ENCODE measurements around the gene GBGT1. TPM values are rescaled to one million over a fixed set of nuclear protein-coding genes. Genes with fewer than 3 reads are reported as not detected.

Gene GBGT1
- total and polyA plus RNA-seq, 7 donors: 1.6 to 4.4 (median 2.9) TPM

- DNase-seq (peak in 1 of 2 donors; percentile 59), ATAC-seq (no peak)
- Histone ChIP-seq H3K27me3 (ENCODE audit: insufficient read depth in 3 of 3, low read length in 2 of 3) (no peaks in the 10 kb centered on the region), H3K4me3 (peak overlapping the region; percentile 11), H3K36me3 (ENCODE audit: insufficient read depth in 1 of 2, low read depth in 1 of 2) (no peaks in the 10 kb centered on the region), H3K9me3 (no peaks in the 10 kb centered on the region), H3K4me1 (peaks cover 71% of the 10 kb centered on the region), H3K27ac (peak overlapping the region; percentile 90)
- intact Hi-C loops (cut with DNase I): no loop called here
- TF ChIP-seq, protein P1, sequence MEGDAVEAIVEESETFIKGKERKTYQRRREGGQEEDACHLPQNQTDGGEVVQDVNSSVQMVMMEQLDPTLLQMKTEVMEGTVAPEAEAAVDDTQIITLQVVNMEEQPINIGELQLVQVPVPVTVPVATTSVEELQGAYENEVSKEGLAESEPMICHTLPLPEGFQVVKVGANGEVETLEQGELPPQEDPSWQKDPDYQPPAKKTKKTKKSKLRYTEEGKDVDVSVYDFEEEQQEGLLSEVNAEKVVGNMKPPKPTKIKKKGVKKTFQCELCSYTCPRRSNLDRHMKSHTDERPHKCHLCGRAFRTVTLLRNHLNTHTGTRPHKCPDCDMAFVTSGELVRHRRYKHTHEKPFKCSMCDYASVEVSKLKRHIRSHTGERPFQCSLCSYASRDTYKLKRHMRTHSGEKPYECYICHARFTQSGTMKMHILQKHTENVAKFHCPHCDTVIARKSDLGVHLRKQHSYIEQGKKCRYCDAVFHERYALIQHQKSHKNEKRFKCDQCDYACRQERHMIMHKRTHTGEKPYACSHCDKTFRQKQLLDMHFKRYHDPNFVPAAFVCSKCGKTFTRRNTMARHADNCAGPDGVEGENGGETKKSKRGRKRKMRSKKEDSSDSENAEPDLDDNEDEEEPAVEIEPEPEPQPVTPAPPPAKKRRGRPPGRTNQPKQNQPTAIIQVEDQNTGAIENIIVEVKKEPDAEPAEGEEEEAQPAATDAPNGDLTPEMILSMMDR (IDR thresholded peaks at IDR 0.05): no peak
- WGBS, 3 donors: 55 to 66% (median 57%) methylated on average over 28 to 29 of the region's 29 CpGs
Measured at GRCh38 chr9:133129001-133129795, 34.5 kb downstream of the GBGT1 start.

DNA sequence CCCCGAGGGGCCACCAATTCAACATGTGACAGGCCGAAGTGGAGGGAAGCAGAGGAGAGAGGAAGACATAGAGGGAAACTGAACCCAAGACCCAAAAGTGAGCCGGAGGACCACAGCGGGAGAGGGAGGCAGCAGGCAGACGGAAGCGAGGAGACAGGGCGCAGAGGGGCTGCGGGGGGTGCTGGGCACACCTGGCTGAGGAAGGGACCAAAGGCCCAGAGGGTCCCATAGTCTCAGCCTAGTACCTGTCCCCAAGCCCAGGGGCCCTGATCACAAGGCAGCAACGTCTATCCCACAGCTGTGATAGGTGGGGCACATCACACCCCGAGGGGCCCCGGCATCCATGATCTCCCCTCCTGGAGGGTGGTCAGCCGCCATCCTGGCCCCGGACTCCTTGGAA is 35.6 kb downstream of the GBGT1 start:
- intact Hi-C loops (cut with DNase I): no loop called here
- peak overlapping the region; percentile 59 for H3K4me3 ChIP-seq
- TF ChIP-seq, protein P1 (IDR thresholded peaks at IDR 0.05): no peak
- H3K27me3 ChIP-seq (ENCODE audit: insufficient read depth in 3 of 3, low read length in 2 of 3): no peaks in the 10 kb centered on the region
- H3K36me3 ChIP-seq (ENCODE audit: insufficient read depth in 1 of 2, low read depth in 1 of 2): no peaks in the 10 kb centered on the region
- DNase-seq (no peak), ATAC-seq (no peak)
- H3K9me3 ChIP-seq: no peaks in the 10 kb centered on the region
- WGBS, 3 donors: 76 to 87% (median 78%) methylated on average over 13 of the region's 13 CpGs
- peaks cover 64% of the 10 kb centered on the region for H3K4me1 ChIP-seq
- peak overlapping the region; percentile 90 for H3K27ac ChIP-seq

GRCh38 chr9:133127340-133127981 is 36.3 kb downstream of the GBGT1 start:
- intact Hi-C loops (cut with DNase I): no loop called here
- Histone ChIP-seq H3K4me1 (peaks cover 64% of the 10 kb centered on the region), H3K36me3 (ENCODE audit: insufficient read depth in 1 of 2, low read depth in 1 of 2) (no peaks in the 10 kb centered on the region), H3K9me3 (no peaks in the 10 kb centered on the region), H3K27me3 (ENCODE audit: insufficient read depth in 3 of 3, low read length in 2 of 3) (no peaks in the 10 kb centered on the region), H3K4me3 (peak overlapping the region; percentile 59), H3K27ac (peak overlapping the region; percentile 90)
- WGBS, 3 donors: 35 to 58% (median 35%) methylated on average over 19 to 23 of the region's 23 CpGs
- peak; percentile 83 to 88 (median 86) for ATAC-seq
- TF ChIP-seq, protein P1 (IDR thresholded peaks at IDR 0.05): no peak
- DNase-seq: peak; percentile 73 to 88

- Histone ChIP-seq H3K27me3 (ENCODE audit: insufficient read depth in 3 of 3, low read length in 2 of 3) (no peaks in the 10 kb centered on the region), H3K4me1 (peaks cover 61% of the 10 kb centered on the region), H3K36me3 (ENCODE audit: insufficient read depth in 1 of 2, low read depth in 1 of 2) (no peaks in the 10 kb centered on the region), H3K9me3 (no peaks in the 10 kb centered on the region), H3K27ac (peak overlapping the region; percentile 90), H3K4me3 (peak overlapping the region; percentile 59)
- 39 to 74% (median 44%) methylated on average over 16 to 17 of the region's 17 CpGs for WGBS, 3 donors
- intact Hi-C loops (cut with DNase I): no loop called here
- peak; percentile 0 to 37 (median 24) for ATAC-seq
- TF ChIP-seq, protein P1 (IDR thresholded peaks at IDR 0.05): no peak
- DNase-seq: peak in 1 of 2 donors; percentile 50
Measured at GRCh38 chr9:133126697-133127339, 36.9 kb downstream of the GBGT1 start.

Measured in psoas muscle (tissue), 8 donors.